Measurements from ENCODE around the gene CSTB.

Gene CSTB

GRCh38 chr21:43750339-43751033 lies 25.6 kb downstream of the CSTB start:
- no peak for DNase-seq (ENCODE audit: low read depth in 2 of 2)

GRCh38 chr21:43749651-43750262 lies 26.4 kb downstream of the CSTB start:
- no peak for DNase-seq (ENCODE audit: low read depth in 2 of 2)

GRCh38 chr21:43748622-43749021 lies 27.5 kb downstream of the CSTB start:
- DNase-seq (ENCODE audit: low read depth in 2 of 2) = no peak

GRCh38 chr21:43745772-43746517 lies 30.2 kb downstream of the CSTB start:
- DNase-seq (ENCODE audit: low read depth in 2 of 2) = no peak

GRCh38 chr21:43744725-43745124 lies 31.4 kb downstream of the CSTB start:
- no peak for DNase-seq (ENCODE audit: low read depth in 2 of 2)

GRCh38 chr21:43743947-43744346 lies 32.2 kb downstream of the CSTB start:
- no peak for DNase-seq (ENCODE audit: low read depth in 2 of 2)

- DNase-seq (ENCODE audit: low read depth in 2 of 2) = no peak
Observed at GRCh38 chr21:43741423-43742096, 34.5 kb downstream of the CSTB start.

- no peak for DNase-seq (ENCODE audit: low read depth in 2 of 2)
Observed at GRCh38 chr21:43740497-43741156, 35.5 kb downstream of the CSTB start.

GRCh38 chr21:43739621-43740435 lies 36.3 kb downstream of the CSTB start:
- DNase-seq (ENCODE audit: low read depth in 2 of 2) = no peak

- DNase-seq (ENCODE audit: low read depth in 2 of 2) = no peak
Observed at GRCh38 chr21:43737158-43737950, 38.8 kb downstream of the CSTB start.

GRCh38 chr21:43736224-43736883 lies 39.8 kb downstream of the CSTB start:
- no peak for DNase-seq (ENCODE audit: low read depth in 2 of 2)

GRCh38 chr21:43735236-43736091 lies 40.6 kb downstream of the CSTB start:
- DNase-seq (ENCODE audit: low read depth in 2 of 2) = no peak

GRCh38 chr21:43734928-43735229 lies 41.2 kb downstream of the CSTB start:
- DNase-seq (ENCODE audit: low read depth in 2 of 2) = no peak

GRCh38 chr21:43734131-43734927 lies 41.8 kb downstream of the CSTB start:
- DNase-seq (ENCODE audit: low read depth in 2 of 2) = no peak

GRCh38 chr21:43733529-43734071 lies 42.5 kb downstream of the CSTB start:
- DNase-seq (ENCODE audit: low read depth in 2 of 2) = no peak

- DNase-seq (ENCODE audit: low read depth in 2 of 2) = no peak
Observed at GRCh38 chr21:43733060-43733459, 43.0 kb downstream of the CSTB start.

- DNase-seq (ENCODE audit: low read depth in 2 of 2) = no peak
Observed at GRCh38 chr21:43731891-43732711, 44.0 kb downstream of the CSTB start.

Measured in activated CD8-positive, alpha-beta memory T cell treated with anti-CD3 and anti-CD28 coated beads for 4 hours (primary cell).